Neural progenitor cell (in vitro differentiated cells): ENCODE measurements around the gene TULP3. TPM values are rescaled to one million over a fixed set of nuclear protein-coding genes. Genes with fewer than 3 reads are reported as not detected.
A peak's percentile ranks its signal among the peaks of the same experiment; 100 is the strongest.

Experiments used
- DNase-seq: peaks from one replicate; pipeline ENCODE4 v3.0.0-alpha.2; 2016; ENCODE audit warnings: low spot score
- H2AFZ ChIP-seq: fragments of 200-600 bp; sonication (generic); replicated peaks from 2 replicates; pipeline ENCODE4 v1.6.1; 2016; ENCODE audit warnings: antibody characterized with exemption
- H3F3A ChIP-seq: fragments of 200-600 bp; sonication (generic); 2 replicates; pipeline ENCODE4 v1.6.1; 2016; ENCODE audit warnings: antibody characterized with exemption, low read depth
- H3K27ac ChIP-seq: fragments of 200-600 bp; sonication (generic); 2 replicates; pipeline ENCODE4 v1.5.1; 2016; ENCODE audit warnings: mild to moderate bottlenecking
- H3K27me3 ChIP-seq: fragments of 200-600 bp; sonication (generic); 2 replicates; pipeline ENCODE4 v1.6.1; 2016; ENCODE audit warnings: mild to moderate bottlenecking, moderate library complexity
- H3K36me3 ChIP-seq: fragments of 200-600 bp; sonication (generic); 2 replicates; pipeline ENCODE4 v1.5.1; 2016
- H3K4me1 ChIP-seq: fragments of 200-600 bp; sonication (generic); 2 replicates; pipeline ENCODE4 v1.6.1; 2016; ENCODE audit warnings: mixed run types
- H3K4me2 ChIP-seq: fragments of 200-600 bp; sonication (generic); 2 replicates; pipeline ENCODE4 v1.6.1; 2016
- H3K4me3 ChIP-seq: fragments of 200-600 bp; sonication (generic); 2 replicates; pipeline ENCODE4 v1.5.1; 2016
- H3K79me2 ChIP-seq: fragments of 200-600 bp; sonication (generic); 2 replicates; pipeline ENCODE4 v1.6.1; 2016; ENCODE audit warnings: low read depth
- H3K9ac ChIP-seq: fragments of 200-600 bp; sonication (generic); 2 replicates; pipeline ENCODE4 v1.6.1; 2016
- H3K9me3 ChIP-seq: fragments of 200-600 bp; sonication (generic); 2 replicates; pipeline ENCODE4 v1.5.1; 2016; ENCODE audit warnings: low read depth
- H4K20me1 ChIP-seq: fragments of 200-600 bp; sonication (generic); 2 replicates; pipeline ENCODE4 v1.6.1; 2016; ENCODE audit warnings: low read depth
- H3K27ac Mint-ChIP-seq: 3 replicates; pipeline ENCODE4 v1.8.0; 2021; ENCODE audit warnings: mixed read lengths
- H3K27me3 Mint-ChIP-seq: 2 replicates; pipeline ENCODE4 v1.8.0; 2022; ENCODE audit warnings: low read depth, mild to moderate bottlenecking, inconsistent platforms, moderate library complexity, mixed read lengths; ENCODE audit not compliant: insufficient read depth
- H3K36me3 Mint-ChIP-seq: 3 replicates; pipeline ENCODE4 v1.8.0; 2021; ENCODE audit warnings: mixed read lengths
- H3K4me1 Mint-ChIP-seq: 3 replicates; pipeline ENCODE4 v1.8.0; 2021; ENCODE audit warnings: mixed read lengths
- H3K4me3 Mint-ChIP-seq: 3 replicates; pipeline ENCODE4 v1.8.0; 2021; ENCODE audit warnings: mild to moderate bottlenecking, moderate library complexity, mixed read lengths
- H3K9me3 Mint-ChIP-seq: 3 replicates; pipeline ENCODE4 v1.8.0; 2020; ENCODE audit warnings: mixed read lengths
- EZH2 ChIP-seq: fragments of 200-600 bp; sonication (generic); IDR thresholded peaks from 2 replicates; pipeline ENCODE4 v1.6.1; 2017; ENCODE audit warnings: antibody characterized with exemption, mild to moderate bottlenecking, moderate library complexity
- EZH2phosphoT487 ChIP-seq: fragments of 200-600 bp; sonication (generic); IDR thresholded peaks from 2 replicates; pipeline ENCODE4 v1.6.1; 2017; ENCODE audit warnings: antibody characterized with exemption
- total RNA-seq: library from RNA; depleted of rRNA; stranded (reverse); fragments of >200 nt; gene quantifications from 2 replicates; pipeline ENCODE4 v1.2.3, GENCODE V29; 2015; ENCODE audit warnings: low replicate concordance
- TF ChIP-seq, protein P1 (sequence below): fragments of 200-600 bp; sonication (generic); IDR thresholded peaks from 2 replicates; pipeline ENCODE4 v1.5.1; 2017; ENCODE audit warnings: antibody characterized with exemption, mild to moderate bottlenecking

The TULP3 gene
- total RNA-seq, 1 donor from 2014 or later: 33.4 TPM

DNA sequence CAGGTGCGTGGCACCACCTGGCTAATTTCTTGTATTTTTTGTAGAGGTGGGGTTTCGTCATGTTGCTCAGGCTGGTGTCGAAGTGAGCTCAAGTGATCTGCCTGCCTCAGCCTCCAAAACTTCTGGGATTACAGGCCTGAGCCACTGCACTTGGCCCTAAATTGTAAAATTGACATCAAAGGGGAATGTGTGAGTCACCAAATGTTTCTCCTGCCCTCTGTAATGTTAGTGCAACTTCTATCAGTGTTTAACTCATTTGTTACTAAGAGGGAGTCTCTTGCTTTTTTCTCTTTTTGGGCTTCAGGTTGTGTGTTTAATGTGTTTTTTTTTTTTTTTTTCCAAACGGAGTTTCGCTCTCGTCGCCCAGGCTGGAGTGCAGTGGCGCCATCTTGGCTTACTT is 2.3 kb downstream of the TULP3 start:
- peaks cover 3% of the 10 kb centered on the region for H3K36me3 Mint-ChIP-seq
- DNase-seq: no peak
- H3K27me3 ChIP-seq: no peaks in the 10 kb centered on the region
- H3F3A ChIP-seq: peaks cover 52% of the 10 kb centered on the region
- H3K27ac Mint-ChIP-seq: no peak overlapping the region
- peaks cover 13% of the 10 kb centered on the region for H3K4me1 ChIP-seq
- no peak overlapping the region for H2AFZ ChIP-seq
- no peaks in the 10 kb centered on the region for H3K36me3 ChIP-seq
- H3K4me3 ChIP-seq: no peak overlapping the region
- H3K4me3 Mint-ChIP-seq: peak overlapping the region; percentile 53
- no peak overlapping the region for H3K9ac ChIP-seq
- H3K9me3 ChIP-seq: no peaks in the 10 kb centered on the region
- peaks cover 64% of the 10 kb centered on the region for H3K79me2 ChIP-seq
- peaks cover 51% of the 10 kb centered on the region for H4K20me1 ChIP-seq
- H3K27ac ChIP-seq: no peak overlapping the region
- H3K4me1 Mint-ChIP-seq: peaks cover 41% of the 10 kb centered on the region
- no peaks in the 10 kb centered on the region for H3K9me3 Mint-ChIP-seq
- no peak overlapping the region for H3K4me2 ChIP-seq
- TF ChIP-seq, protein P1, sequence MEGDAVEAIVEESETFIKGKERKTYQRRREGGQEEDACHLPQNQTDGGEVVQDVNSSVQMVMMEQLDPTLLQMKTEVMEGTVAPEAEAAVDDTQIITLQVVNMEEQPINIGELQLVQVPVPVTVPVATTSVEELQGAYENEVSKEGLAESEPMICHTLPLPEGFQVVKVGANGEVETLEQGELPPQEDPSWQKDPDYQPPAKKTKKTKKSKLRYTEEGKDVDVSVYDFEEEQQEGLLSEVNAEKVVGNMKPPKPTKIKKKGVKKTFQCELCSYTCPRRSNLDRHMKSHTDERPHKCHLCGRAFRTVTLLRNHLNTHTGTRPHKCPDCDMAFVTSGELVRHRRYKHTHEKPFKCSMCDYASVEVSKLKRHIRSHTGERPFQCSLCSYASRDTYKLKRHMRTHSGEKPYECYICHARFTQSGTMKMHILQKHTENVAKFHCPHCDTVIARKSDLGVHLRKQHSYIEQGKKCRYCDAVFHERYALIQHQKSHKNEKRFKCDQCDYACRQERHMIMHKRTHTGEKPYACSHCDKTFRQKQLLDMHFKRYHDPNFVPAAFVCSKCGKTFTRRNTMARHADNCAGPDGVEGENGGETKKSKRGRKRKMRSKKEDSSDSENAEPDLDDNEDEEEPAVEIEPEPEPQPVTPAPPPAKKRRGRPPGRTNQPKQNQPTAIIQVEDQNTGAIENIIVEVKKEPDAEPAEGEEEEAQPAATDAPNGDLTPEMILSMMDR: no peak
- TF ChIP-seq EZH2phosphoT487 (no peak), EZH2 (no peak)
- no peaks in the 10 kb centered on the region for H3K27me3 Mint-ChIP-seq

DNA sequence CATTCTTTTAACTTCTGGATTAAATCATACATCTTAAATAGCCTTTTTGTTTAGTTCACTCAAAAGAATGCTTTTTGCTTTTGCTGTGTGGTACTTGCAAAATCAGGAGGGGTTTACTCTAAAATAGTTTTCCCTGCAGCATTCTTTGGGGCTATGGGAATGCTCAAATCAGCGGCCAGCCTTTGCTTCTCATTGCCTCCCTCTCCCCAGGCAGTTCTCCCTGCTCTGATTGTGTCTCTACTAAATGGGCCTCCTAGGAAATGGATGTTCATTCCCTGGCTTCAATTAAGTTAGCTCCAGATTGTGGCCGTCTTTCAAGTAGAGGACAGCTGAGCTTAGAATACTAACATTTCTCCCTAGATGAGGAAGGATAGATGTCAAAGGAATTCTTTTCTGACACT is 4.4 kb downstream of the TULP3 start:
- H3K4me1 ChIP-seq: peaks cover 13% of the 10 kb centered on the region
- H3K27ac ChIP-seq: peak overlapping the region; percentile 70
- H3K4me1 Mint-ChIP-seq: peaks cover 30% of the 10 kb centered on the region
- H4K20me1 ChIP-seq: peaks cover 50% of the 10 kb centered on the region
- no peak overlapping the region for H3K9ac ChIP-seq
- no peak overlapping the region for H2AFZ ChIP-seq
- H3K79me2 ChIP-seq: peaks cover 80% of the 10 kb centered on the region
- no peaks in the 10 kb centered on the region for H3K9me3 ChIP-seq
- no peak overlapping the region for H3K4me3 ChIP-seq
- H3K36me3 Mint-ChIP-seq: peaks cover 3% of the 10 kb centered on the region
- no peak overlapping the region for H3K4me3 Mint-ChIP-seq
- H3K27me3 ChIP-seq: no peaks in the 10 kb centered on the region
- H3K9me3 Mint-ChIP-seq: no peaks in the 10 kb centered on the region
- DNase-seq: peak; percentile 15
- TF ChIP-seq, protein P1: no peak
- TF ChIP-seq EZH2phosphoT487 (no peak), EZH2 (no peak)
- no peak overlapping the region for H3K27ac Mint-ChIP-seq
- peak overlapping the region; percentile 57 for H3K4me2 ChIP-seq
- no peaks in the 10 kb centered on the region for H3K36me3 ChIP-seq
- H3K27me3 Mint-ChIP-seq: no peaks in the 10 kb centered on the region
- H3F3A ChIP-seq: peaks cover 32% of the 10 kb centered on the region

DNA sequence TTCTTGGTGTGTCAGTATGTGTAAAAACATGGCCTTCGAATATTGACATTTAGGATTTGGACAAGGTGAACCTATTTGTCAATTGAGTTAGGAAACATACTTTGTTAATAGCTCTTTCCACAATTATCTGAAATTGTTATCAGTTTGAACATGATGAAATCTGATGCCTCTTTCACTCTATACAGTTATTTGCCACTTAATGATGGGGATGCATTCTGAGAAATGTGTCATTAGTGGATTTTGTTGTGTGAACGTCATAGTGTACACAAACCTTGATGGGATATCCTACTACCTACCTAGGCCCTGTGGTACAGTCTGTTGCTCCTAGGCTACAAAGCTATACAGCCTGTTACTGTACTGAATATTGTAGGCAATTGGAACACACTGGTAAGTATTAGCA is 4.8 kb downstream of the TULP3 start:
- Mint-ChIP-seq H3K9me3 (no peaks in the 10 kb centered on the region), H3K36me3 (peaks cover 3% of the 10 kb centered on the region), H3K4me3 (no peak overlapping the region), H3K4me1 (peaks cover 30% of the 10 kb centered on the region), H3K27me3 (no peaks in the 10 kb centered on the region), H3K27ac (no peak overlapping the region)
- peaks cover 80% of the 10 kb centered on the region for H3K79me2 ChIP-seq
- no peak for TF ChIP-seq EZH2phosphoT487
- TF ChIP-seq, protein P1: no peak
- TF ChIP-seq EZH2: no peak
- peaks cover 13% of the 10 kb centered on the region for H3K4me1 ChIP-seq
- H4K20me1 ChIP-seq: peaks cover 50% of the 10 kb centered on the region
- no peaks in the 10 kb centered on the region for H3K27me3 ChIP-seq
- DNase-seq: no peak
- H3K27ac ChIP-seq: no peak overlapping the region
- H3K4me3 ChIP-seq: no peak overlapping the region
- H3K36me3 ChIP-seq: no peaks in the 10 kb centered on the region
- H2AFZ ChIP-seq: no peak overlapping the region
- H3K9me3 ChIP-seq: no peaks in the 10 kb centered on the region
- no peak overlapping the region for H3K4me2 ChIP-seq
- peaks cover 29% of the 10 kb centered on the region for H3F3A ChIP-seq
- H3K9ac ChIP-seq: no peak overlapping the region
